ENCODE measurements around the gene ZIC1.

ZIC1 gene

DNA sequence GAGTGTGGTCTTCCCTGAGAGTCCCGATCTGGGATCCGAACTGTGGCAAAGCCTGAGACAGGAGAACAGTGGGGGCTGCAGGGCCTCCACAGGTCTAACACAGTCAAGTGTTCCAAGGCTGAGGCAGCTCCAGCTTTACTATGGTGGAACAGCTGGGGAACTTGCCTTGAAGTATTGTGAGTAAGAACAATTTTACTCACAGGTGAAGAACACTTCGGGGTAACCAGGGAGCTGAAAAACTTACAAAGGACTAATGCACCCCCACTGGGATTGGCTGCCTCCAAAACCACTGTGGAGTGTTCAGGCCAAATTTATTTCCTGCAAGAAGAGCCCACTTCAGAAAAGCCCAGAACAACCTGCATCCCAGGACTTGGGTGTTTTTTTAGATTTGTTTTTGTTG lies 28.2 kb upstream of the ZIC1 start:
- no peak for DNase-seq

DNA sequence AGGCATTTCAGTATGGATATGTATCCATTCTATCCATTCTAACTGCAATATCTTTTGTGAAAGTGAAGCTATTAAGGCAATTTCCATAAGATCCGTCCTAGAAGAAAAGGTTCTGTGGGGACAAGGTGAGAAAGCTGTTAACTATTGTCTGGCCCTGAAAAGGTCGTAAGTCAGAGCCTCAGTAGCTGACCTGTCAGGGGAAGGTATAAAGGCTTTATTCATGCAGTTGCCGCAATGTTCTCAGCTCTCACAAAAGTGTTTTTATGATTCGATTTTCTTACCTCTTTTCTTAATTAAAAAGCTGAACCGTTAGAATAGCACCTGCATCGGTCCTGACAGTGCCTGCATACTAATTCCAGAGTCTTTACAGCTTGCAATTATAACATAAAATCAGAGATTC lies 27.6 kb upstream of the ZIC1 start:
- no peak for DNase-seq

DNA sequence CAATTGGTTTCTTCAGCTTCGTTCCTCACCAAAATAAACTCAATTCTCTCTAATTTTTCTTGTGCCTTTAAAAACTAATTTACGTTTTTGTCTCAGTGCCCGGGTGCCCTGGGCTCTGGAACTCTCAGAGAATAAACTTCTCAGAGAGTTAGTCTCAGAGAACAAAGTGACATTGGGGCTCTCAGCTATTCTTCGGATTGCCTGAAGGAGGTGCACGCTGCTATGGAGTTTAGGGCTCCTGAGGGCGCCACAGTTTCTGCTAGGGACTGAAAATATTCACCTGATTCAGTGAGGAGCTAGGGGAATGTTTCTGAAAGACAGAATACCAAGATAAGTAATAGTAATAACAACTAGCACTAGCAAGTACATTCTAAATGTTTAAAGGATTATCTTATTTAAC lies 25.5 kb upstream of the ZIC1 start:
- no peak for DNase-seq

DNA sequence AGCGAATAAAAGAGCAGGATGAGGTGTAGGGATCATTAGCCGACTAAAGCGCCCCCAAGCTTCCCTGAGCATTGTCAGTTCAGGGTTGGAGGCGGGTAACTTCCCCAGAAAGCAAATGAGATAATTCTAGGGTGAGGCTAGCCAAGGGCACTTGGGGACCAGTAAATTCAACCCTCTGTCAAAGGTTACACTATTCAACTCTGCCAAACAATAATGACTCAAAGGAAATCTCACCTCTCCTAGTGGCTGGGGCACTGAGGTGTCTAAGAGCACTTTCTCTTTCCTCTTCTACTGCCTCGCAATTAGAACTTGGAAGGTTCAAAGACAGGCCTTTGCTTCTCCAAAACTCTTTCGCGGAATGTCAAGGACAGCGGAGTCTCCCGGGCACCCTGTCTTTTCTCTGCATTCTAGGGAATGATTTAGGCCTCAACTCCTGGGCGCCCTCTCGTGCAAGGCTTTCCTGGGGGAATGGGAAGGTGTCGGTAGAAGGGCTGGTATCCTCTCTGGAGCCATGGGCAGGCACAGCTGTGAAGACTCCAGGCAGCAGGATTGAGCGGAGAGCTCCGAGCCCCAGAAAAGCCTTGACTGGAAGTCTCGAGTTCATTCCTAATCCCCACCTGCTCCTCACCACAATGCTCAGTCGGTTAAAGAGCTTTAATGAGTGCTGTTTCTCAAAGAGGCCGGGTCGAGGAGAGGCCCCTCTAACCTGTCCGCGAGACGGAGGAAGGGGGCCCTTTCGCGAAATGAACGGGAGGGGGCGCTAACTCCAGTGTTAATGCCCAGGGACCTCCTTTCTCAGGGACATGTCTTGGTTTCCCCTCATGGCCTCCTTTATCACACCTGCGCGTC lies 24.7 kb upstream of the ZIC1 start:
- DNase-seq, result no peak

DNA sequence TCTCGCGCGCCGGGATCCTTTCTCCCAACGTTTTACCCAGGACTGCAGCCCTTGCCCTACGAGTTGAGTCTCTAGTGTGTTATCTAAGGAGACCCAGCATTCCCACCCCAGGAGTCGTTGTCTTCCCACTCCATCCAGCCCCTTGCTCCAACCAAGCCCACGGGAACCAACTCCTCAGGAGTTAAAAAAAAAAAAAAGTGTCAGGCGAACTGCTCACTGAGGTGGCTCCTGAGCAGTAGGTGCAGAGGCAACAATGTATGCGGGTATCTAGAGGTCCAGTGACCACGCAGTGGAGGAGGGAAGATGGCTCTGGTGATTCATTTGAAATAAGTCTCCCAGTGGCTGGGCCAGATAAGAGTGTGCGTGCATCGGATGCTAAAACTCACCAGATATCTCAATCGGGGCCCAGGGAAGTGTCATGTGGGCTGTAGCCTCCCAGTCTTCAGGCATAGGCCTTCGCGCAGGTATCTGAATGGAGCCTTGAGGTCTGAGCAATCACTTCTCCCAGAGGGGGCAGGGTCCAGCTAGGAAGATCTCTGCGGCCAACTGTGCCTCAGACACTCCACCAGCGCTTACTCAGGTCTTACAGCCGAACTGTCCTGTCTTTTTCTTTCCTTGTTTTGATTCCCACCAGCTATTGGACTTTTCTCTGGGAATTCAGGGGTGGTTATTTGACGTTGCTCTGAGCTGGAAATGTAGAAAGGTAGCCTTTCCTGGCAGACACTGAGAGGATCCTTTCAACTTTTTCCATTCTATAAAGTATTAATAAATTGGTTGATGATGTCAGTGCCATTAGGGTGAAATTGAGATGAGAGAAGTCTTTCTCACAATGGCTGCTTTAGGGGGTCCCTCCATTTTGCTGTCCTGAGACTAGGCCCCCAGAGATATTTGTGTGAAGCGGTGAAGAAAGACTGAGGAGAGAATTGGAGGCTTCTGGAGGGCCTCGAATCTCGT lies 23.8 kb upstream of the ZIC1 start:
- DNase-seq, result no peak

DNA sequence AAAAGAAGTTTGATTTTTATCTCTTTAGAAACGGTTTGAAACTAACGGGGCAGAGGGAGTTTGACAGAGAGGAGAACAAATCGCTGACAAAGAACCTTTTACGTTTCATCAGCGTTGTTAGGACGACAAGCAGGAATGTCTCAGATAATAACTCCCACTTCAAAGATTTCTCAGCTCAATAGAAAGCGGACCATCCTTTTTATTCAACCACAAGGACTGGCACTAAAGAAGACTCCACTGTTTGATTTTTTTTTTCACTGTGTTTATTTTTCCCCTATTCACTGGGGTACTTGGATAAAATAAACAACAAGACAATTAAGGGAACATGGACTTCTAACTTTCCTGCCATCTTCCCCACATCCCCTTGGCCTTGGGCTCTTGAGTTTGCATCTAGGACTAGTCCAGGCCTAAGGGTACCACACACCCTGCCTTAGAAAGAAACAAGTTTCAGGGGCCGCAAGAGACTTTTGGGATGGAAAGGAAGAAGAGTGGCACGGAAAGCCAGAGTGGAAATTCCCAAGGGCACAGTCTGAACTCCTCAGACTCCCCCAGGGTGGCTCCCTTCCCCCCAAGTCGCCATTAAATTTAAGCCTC lies 21.8 kb upstream of the ZIC1 start:
- DNase-seq, result no peak

DNA sequence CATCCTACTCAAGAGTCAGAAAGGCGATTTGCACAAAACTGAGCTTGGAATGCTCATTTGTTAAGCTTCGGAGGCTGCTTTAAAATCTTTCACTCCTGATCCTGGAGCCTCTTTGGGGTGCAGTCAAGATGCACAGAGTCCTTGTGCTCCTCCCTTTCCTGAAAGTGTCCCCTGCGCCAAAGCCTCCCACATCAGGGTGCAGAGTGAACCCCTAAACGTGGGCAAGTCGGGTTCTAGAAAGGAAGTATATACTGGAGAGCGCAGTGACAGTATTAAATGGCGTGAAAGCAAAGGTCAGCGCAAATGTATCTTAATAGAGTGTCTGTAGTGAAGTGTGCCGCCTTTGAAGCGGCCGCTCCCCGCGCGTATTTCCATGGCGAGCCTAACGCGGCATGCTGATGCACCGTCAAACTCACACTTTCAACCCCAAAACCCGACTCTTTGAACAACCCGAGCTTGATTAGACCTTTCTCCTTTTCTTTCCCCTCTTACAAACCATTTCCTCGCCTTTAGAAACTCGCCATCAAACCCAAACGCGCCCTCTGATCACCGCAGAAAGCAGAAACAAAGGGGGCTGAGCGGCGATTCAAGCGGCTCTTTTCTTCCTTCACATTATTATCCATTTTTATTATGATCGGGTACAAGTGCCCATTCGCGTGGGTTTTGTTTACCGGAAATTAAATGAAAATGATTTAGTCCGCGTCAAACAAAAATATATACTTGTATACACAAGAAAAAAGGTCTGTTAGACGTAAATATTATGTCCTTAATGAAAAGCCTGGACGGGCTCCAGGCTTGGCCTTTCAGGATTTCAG lies 21.1 kb upstream of the ZIC1 start:
- no peak for DNase-seq

DNA sequence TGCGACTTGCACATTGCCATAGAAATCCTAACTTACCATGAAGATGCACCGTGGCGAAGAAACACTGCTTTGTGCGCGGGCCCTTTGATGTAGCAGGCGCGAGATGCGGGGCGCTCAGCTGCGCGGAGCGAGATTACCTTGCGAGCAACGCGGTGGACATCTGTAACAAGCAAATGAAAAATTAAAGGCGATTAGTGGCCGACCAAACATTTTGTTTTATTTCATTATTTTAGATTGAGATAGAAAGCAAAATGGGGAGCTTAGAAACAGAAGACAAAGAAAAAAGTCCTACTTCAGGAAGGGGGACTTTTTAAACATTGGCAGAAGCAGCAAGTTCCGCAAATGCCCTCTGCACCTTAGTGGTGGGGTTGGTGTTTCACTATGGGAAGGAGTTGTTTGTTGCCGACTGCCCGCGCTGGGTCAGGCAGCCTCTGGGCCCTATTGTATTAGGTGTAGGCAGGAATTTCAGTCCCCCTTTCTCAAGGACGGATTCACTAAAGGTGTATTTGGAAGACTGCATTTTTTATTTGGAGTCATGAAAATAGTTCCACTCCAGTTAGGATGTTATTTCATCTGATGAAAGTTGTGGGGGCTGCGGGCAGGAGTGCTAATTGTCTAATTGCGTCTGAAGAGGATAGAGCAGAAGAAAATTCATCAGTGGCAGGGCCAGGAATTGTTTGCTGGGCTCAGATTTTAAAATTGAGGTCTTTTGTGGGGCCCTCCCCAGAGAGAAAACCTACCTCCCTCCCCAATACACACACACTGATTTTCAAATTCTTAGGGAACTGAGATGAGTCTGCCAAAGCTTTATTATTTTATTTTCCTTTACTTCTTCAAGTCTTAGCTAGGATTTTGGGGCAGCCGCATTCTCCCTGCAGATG lies 20.2 kb upstream of the ZIC1 start:
- no peak for DNase-seq

DNA sequence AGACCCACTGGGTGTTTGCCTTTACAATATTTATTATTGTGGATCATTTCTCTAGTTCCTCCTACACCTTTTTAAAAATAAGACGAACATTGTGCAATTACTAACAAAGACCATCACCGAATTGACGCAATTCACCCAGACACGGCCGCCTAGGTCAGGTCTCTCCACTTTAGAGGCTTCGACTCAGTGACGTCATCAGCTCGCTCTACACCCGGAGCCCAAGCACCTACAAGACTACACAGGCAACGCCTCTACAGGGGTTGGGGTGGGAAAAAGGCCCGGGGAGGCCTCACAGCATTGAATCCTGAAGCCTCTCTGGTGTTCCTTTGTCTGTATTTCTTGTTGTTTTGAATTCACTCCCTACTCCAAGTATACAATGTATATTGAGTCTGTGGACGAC lies 19.4 kb upstream of the ZIC1 start:
- DNase-seq, result no peak

DNA sequence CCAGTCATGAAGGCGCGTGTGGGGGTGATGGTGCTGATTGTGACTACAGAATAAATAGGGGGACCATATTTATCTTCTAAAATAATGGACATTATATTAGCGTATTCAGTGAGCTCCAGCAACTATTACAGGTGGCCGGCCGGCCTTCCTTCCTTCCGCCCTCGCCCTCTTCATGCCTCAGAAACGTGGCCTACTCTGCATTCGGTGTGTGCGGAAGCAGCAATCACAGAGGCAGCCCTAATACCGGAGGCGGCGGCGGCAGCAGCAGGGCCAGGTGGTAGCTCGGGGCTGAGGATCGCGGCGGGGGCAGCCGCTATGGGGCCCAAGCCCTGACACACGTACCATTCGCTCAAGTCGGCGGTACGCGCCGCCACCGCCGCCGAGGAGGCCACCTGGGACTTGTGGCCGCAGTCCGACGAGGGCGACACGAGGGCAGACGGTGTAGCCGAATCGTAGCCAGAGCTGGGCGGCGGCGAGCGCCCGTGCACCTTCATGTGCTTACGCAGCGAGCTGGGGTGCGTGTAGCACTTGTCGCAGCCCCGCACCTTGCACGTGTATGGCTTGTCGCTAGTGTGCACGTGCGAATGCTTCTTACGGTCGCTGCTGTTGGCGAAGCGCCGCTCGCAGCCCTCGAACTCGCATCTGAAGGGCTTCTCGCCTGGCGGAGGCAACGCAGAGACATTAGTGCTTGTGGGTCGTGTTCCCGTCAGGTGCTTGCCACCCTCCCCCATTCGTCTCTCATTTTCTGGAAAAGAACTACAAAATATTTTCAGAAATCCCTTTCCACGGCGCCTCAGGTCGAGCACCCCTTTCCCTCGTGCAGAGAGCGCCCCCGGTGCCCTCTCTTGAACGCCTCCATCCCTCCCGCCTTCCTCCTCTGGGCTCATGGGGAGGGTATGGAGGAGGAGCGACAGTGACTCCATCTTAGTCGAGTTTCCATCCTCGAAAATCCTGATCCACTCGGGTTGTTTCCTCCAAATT lies 18.3 kb upstream of the ZIC1 start:
- DNase-seq, result no peak

DNA sequence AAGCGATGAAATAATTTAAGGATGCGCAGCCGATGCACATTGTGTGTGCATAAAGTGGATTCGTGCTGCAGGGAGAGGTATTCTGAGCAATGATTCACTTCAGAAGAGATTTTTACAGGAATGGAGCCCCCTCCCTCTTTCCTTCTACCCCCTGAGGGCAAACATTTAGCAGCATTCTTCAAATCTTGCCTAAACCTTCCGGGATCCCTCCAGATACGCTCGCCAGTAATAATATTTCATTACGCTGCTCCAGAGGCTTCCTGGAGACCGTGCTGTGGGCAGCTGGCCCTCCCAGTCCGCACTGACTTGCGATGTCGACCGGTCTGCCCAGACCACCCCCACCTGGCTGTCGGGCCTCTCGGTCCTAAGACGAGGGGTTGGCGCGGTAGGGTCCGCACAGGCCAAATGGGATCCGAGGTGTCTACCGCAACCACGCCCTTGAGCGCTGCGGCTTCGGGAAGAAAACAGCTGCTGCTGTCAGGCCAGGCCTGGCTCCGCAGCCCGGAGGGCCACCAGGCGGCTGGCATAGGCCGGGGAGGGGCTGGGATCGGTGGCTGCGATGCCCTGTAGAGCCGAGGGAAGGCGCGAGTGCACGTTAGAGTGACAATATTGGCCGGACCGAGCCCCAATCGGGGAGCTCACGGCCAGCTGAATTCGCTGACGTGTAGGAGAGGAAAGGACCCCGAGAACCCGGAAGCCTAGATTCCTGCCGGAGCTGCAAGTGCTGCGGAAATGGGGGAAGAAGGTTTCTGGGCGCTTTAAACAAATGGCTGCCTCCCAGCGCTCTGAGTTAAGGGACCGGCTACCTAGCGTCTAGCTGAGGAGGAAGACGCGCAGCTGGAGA lies 17.2 kb upstream of the ZIC1 start:
- no peak for DNase-seq

DNA sequence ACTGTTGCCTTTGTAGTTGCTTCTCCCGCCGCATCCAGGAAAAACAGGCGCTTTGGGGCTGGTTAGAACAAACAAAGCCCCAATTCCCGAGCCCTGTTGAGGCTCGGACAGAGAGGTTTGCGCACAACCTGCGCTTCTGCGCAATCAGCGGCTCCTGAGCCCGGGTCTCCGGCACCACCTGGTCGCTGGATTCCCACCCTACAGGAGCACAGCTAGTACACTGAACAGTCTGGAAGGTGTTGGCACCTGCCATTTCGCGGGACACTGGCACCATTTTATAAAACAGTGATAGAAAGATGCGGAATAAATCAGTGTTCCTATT lies 16.6 kb upstream of the ZIC1 start:
- no peak for DNase-seq

DNA sequence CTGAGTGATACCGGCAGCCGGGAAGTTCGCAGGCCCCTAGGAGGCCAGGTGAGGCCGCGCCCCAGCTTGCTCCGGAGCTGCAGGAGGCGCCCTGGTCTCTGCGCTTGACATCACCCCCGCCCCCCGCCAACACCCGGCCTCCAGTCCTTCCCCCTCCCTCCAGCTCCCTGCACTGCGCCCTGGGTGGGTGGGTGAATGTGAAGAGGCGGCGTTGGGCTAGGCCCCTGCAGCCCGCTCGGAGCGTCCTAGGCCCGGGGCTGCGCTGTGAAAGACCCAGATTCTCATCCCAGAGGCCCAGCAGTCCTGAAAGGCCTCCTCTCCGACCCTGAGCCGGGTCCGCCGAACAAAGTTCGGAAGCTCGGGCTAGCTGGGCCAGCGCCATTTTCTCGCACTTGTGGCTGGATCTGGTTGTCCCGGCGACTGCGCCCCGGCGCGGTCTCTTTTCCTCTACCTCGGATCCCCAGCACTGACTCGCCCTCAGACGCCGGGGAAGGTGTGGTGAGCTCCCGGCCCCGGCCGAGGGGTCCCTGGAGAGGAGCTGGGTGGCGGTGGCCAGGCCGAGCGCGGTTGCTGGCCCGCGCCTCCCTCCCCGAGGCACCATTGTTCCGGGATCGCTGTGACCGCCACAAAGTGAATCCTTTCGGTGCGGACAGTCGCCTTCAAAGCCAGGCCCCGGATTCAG lies 15.8 kb upstream of the ZIC1 start:
- no peak for DNase-seq

DNA sequence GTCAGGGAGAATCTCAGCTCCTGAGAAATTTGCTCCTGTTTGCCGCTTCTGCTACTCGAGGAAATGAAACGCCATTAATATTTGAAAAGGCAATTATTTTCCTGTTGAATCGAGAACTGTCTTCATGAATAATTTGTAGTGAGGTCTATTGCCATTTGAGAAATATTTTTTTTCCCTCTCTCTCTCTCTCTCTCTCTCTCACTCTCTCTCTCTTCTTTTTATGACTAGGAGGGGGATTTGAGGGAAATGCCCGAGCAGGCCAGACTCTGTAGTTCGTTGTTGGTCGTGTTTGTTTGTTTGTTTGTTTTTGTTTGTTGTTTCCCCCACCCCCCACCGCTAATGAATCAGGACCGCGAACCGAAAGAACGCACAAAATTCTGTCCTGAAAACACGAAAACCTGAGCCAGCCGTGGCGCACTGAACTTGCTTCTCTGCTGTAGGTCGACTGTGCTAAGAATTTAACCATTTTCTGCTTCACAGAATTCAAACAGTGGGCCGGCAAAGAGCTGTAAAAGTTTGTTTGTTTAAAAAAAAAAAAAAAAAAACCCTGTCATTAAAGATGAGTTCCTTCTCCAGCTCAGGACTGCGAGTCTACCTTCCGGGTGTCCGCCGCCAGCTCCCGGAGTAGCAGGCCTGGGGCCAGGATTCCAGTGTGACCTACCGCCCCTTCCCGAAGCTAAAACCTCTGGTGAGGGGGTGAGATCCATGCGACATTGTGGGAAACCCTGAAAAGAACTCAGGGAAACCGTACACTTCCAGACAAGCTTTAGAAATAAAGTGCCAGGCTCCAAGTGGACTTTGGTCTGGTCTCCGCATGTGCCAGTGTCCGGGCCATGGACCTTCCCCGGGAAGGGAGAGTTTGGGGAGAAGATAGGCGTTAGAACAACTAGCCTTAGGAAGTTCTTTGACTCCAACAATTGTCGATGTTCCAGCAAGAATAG lies 15.0 kb upstream of the ZIC1 start:
- DNase-seq, result no peak

DNA sequence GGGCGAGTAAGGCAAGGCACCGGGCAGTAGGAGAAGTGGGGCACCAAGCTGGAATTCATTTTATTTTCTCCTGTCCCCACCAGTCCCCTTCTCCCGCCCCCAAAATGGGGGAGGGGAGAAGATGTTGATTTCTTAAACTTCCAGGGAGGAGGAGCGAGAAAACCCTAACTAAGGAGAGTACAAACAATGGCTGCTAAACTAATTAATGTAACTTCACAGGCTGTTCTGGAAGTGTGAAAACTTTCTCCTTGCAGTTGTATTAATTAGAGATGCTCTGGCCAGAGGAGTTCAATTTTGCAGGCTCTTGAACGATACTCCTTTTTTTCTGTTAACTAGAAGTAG lies 14.3 kb upstream of the ZIC1 start:
- DNase-seq, result no peak

DNA sequence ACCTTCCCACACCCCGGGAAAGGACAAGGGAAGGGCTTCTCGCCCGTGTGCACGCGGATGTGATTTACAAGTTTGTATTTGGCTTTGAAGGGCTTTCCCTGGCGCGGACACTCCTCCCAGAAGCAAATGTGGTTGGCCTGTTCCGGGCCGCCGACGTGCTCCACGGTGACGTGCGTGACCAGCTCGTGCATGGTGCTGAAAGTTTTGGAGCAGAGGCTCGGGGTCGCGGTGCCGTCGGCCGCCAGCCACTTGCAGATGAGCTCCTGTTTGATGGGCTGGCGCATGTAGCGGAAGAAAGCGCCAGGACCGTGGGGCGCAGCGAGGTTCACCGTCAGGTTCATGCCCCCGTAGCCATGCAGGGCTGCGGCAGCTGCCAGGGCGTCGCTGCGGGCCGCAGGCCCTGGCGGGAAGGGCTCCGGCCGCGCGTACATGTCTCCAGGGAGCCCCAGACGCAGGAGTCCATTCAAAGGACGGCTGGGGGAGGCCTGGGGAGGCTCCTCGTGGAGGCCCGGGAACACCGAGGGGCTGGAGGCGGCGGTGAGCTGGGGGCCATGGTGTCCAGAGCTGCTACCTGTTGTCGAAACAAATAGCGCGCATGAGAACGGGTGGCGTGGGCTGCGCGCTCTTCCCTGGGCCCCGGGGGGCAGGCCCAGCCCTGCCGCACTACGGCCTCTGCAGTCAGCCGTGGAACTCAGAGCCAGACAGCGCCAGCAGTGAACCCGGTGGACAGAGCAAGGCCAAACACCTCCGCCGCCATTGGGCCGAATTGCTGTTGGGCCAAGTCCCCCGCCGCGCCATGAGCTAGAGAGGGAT lies 13.1 kb upstream of the ZIC1 start:
- DNase-seq, result no peak

DNA sequence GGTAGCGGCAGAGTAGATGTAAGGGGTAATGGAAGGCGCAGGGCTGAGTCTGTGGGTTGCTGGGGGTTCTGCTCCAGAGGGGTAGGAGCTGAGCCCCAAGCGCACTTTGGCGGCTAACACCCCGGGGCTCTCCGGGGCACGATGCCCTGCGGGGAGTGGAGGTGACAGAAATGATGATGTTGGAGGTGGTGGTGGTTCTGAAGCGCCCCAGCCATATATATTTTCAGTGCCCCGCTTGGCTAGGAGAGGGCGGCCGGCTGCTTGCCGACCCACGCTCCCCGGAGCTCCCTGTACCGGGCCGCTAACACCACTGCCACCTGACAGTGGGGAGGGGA lies 12.5 kb upstream of the ZIC1 start:
- DNase-seq, result no peak

Data from stimulated activated CD4-positive, alpha-beta T cell treated with anti-CD3 and anti-CD28 coated beads, Interleukin-2, amount 100 ng/mL, for 24 hours (primary cell).